Measurements from ENCODE around the gene C11orf16. TPM values are rescaled to one million over a fixed set of nuclear protein-coding genes. Genes with fewer than 3 reads are reported as not detected.
A peak's percentile ranks its signal among the peaks of the same experiment; 100 is the strongest.

Gene C11orf16
- total and polyA plus RNA-seq, 9 of the 15 experiments (the other 6 are each of a cell fraction or from before 2014, with no cell fraction given) = not detected

GRCh38 chr11:8913961-8914660 is 18.6 kb downstream of the C11orf16 start (continued):
- TF ChIP-seq ZNF609 (CRISPR knock-in tag; IDR thresholded peaks at IDR 0.05; ENCODE audit: borderline replicate concordance) (no peak), DIDO1 (tag; IDR thresholded peaks at IDR 0.05; ENCODE audit: low read depth) (no peak), PHF21A (IDR thresholded peaks at IDR 0.05; ENCODE audit: borderline replicate concordance, low read depth) (0 out of 2 replicates have a peak, but pooled peaks have one; percentile 23), SMARCA4 (IDR thresholded peaks at IDR 0.05) (0 out of 2 replicates have a peak, but pooled peaks have one; percentile 26), ATF3 (IDR thresholded peaks at IDR 0.05) (peak; percentile 61), ATF3 (CRISPR knock-in tag; conservative IDR thresholded peaks at IDR 0.05) (no peak), ZNF395 (CRISPR knock-in tag; IDR thresholded peaks at IDR 0.05) (no peak; the same call in 1 of the 2 replicates), SMARCB1 (IDR thresholded peaks at IDR 0.05; ENCODE audit: insufficient read length, low read depth) (no peak), HNRNPK (IDR thresholded peaks at IDR 0.05; ENCODE audit: low read depth, low read length, poor library complexity, severe bottlenecking) (no peak), THRAP3 (IDR thresholded peaks at IDR 0.05; ENCODE audit: borderline replicate concordance) (no peak), GATAD2A (IDR thresholded peaks at IDR 0.05) (no peak), ZNF407 (IDR thresholded peaks at IDR 0.05; ENCODE audit: low read depth) (no peak)

Data from K562 (cell line).